NT2/D1 (cell line): ENCODE results near the gene CLEC11A.

Experiments
- DNase-seq: peaks from one replicate; pipeline ENCODE4 v3.0.0-alpha.2; 2011; ENCODE audit warnings: low read depth, low spot score
- H3K27me3 ChIP-seq: 2 replicates; pipeline ENCODE4 v1.6.0; 2011; ENCODE audit warnings: mild to moderate bottlenecking; ENCODE audit not compliant: insufficient read length, insufficient read depth
- H3K36me3 ChIP-seq: 2 replicates; pipeline ENCODE4 v1.6.1; 2011; ENCODE audit warnings: mild to moderate bottlenecking, low read length, mixed read lengths; ENCODE audit not compliant: insufficient read depth, insufficient read length
- H3K4me1 ChIP-seq: 2 replicates; pipeline ENCODE4 v1.5.1; 2011; ENCODE audit not compliant: insufficient read depth, insufficient read length
- H3K4me3 ChIP-seq: 2 replicates; pipeline ENCODE4 v1.5.1; 2011; ENCODE audit warnings: low read depth; ENCODE audit not compliant: insufficient read length
- H3K9ac ChIP-seq: 2 replicates; pipeline ENCODE4 v1.6.0; 2011; ENCODE audit warnings: low read depth; ENCODE audit not compliant: insufficient read length
- H3K9me3 ChIP-seq: 2 replicates; pipeline ENCODE4 v1.5.1; 2011; ENCODE audit warnings: mild to moderate bottlenecking, low read length; ENCODE audit not compliant: insufficient read depth
- SUZ12 ChIP-seq: IDR thresholded peaks from 2 replicates; pipeline ENCODE4 v1.6.1; 2011; ENCODE audit not compliant: insufficient read length, insufficient read depth; ENCODE audit errors: extremely low read depth
- YY1 ChIP-seq: IDR thresholded peaks from 2 replicates; pipeline ENCODE4 v1.6.1; 2011; ENCODE audit not compliant: insufficient read length, insufficient read depth
- ZNF274 ChIP-seq: IDR thresholded peaks from 2 replicates; pipeline ENCODE4 v1.6.1; 2011; ENCODE audit warnings: mild to moderate bottlenecking, low read depth, low read length

The CLEC11A gene

GRCh38 chr19:50725218-50725910, 2.2 kb downstream of the CLEC11A start:
- H3K36me3 ChIP-seq: peaks cover 10% of the 10 kb centered on the region
- DNase-seq: no peak
- H3K9me3 ChIP-seq: no peaks in the 10 kb centered on the region
- H3K9ac ChIP-seq: peak overlapping the region; percentile 93
- H3K4me3 ChIP-seq: peak overlapping the region; percentile 88
- TF ChIP-seq ZNF274 (no peak), YY1 (no peak)
- peaks cover 20% of the 10 kb centered on the region for H3K27me3 ChIP-seq
- peaks cover 18% of the 10 kb centered on the region for H3K4me1 ChIP-seq

DNA sequence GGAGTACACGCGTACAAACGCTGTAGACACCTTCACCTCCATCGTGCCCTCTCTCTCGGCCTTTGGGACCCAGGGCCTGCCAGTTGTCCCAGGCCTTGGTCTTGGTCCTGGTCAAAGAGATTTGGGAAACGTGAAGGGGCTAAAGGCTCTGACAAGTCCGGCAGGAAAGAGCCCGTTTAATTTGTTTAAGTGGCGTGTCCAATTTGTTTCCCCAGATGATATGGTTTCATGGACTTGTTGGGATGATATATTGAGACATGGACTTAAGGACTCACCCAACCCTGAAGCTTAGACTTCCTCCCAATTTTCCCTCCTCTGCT, 2.7 kb downstream of the CLEC11A start:
- peaks cover 16% of the 10 kb centered on the region for H3K27me3 ChIP-seq
- no peaks in the 10 kb centered on the region for H3K9me3 ChIP-seq
- TF ChIP-seq ZNF274 (no peak), SUZ12 (no peak), YY1 (no peak)
- H3K36me3 ChIP-seq: peaks cover 10% of the 10 kb centered on the region
- peaks cover 15% of the 10 kb centered on the region for H3K4me1 ChIP-seq
- peak overlapping the region; percentile 93 for H3K9ac ChIP-seq
- peak overlapping the region; percentile 88 for H3K4me3 ChIP-seq
- DNase-seq: no peak

DNA sequence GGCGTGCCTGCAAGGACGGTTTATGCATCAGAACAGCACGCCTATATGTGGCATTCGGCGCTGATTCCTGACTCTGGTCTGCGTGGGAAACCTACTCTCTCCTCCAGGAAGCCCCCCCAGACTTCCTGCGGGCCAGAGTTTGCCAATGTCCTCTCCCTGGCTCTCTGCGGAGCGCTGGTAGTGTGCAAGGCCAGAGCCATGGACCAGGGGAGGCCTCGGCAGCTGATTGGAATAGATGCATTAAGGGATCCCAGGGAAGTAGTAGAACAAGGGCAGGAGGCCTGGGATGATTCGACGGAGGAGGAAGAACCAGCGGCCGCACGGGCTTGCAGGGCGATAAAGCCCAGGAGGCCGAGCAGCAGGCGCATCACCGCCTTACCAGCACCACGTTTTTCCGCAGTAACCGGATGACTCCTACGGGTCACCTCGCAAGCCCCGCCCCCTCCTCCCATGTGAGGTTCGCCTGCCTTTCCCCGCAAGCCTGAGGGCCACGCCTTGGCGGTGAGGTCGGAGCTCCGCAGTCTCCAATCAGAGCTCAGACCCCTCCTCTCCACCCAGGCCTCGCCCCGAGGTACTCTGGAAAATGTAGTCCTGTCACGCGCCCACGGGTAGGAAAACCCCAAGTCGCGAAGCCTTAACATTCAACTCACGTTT, 5.0 kb downstream of the CLEC11A start:
- Histone ChIP-seq H3K9ac (peak overlapping the region; percentile 70), H3K9me3 (no peaks in the 10 kb centered on the region), H3K36me3 (peaks cover 10% of the 10 kb centered on the region), H3K27me3 (peaks cover 9% of the 10 kb centered on the region), H3K4me3 (peak overlapping the region; percentile 9), H3K4me1 (peaks cover 12% of the 10 kb centered on the region)
- TF ChIP-seq SUZ12: no peak
- TF ChIP-seq ZNF274: no peak
- TF ChIP-seq YY1: no peak
- DNase-seq: peak; percentile 89

GRCh38 chr19:50729894-50730293, 6.7 kb downstream of the CLEC11A start:
- H3K27me3 ChIP-seq: no peaks in the 10 kb centered on the region
- DNase-seq: no peak
- peaks cover 10% of the 10 kb centered on the region for H3K4me1 ChIP-seq
- H3K4me3 ChIP-seq: no peak overlapping the region
- peaks cover 10% of the 10 kb centered on the region for H3K36me3 ChIP-seq
- no peaks in the 10 kb centered on the region for H3K9me3 ChIP-seq
- TF ChIP-seq ZNF274 (no peak), SUZ12 (no peak), YY1 (no peak)
- no peak overlapping the region for H3K9ac ChIP-seq

DNA sequence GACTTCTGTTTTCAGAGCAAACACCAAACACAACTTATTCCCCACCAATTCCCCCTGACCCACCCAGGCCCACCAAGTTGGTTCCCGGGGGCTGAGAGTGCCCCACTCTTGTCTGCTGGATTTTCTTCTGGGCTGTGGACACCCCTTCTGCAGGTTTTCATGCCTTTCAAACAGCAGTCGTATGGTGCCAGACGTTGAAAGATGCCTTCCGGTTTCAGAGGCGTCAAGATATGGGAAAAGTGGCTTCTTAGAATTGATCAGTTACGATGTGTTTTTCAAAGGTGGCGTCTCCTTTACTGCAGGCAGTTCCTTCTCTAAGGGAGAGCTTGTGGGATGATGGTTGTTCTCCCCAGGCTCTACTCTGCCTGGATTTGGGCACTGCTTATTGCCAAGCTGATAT, 12.7 kb downstream of the CLEC11A start:
- TF ChIP-seq YY1 (no peak), SUZ12 (no peak), ZNF274 (no peak)
- no peaks in the 10 kb centered on the region for H3K27me3 ChIP-seq
- H3K4me1 ChIP-seq: no peaks in the 10 kb centered on the region

GRCh38 chr19:50736338-50736737, 13.2 kb downstream of the CLEC11A start:
- Histone ChIP-seq H3K4me1 (no peaks in the 10 kb centered on the region), H3K9ac (no peak overlapping the region), H3K27me3 (no peaks in the 10 kb centered on the region), H3K4me3 (no peak overlapping the region), H3K36me3 (no peaks in the 10 kb centered on the region), H3K9me3 (no peaks in the 10 kb centered on the region)
- TF ChIP-seq SUZ12 (no peak), ZNF274 (no peak), YY1 (no peak)
- no peak for DNase-seq

More for the DNA sequence above, 12.7 kb downstream of the CLEC11A start:
- Histone ChIP-seq H3K36me3 (no peaks in the 10 kb centered on the region), H3K9ac (no peak overlapping the region), H3K9me3 (no peaks in the 10 kb centered on the region), H3K4me3 (no peak overlapping the region)
- DNase-seq: no peak

DNA sequence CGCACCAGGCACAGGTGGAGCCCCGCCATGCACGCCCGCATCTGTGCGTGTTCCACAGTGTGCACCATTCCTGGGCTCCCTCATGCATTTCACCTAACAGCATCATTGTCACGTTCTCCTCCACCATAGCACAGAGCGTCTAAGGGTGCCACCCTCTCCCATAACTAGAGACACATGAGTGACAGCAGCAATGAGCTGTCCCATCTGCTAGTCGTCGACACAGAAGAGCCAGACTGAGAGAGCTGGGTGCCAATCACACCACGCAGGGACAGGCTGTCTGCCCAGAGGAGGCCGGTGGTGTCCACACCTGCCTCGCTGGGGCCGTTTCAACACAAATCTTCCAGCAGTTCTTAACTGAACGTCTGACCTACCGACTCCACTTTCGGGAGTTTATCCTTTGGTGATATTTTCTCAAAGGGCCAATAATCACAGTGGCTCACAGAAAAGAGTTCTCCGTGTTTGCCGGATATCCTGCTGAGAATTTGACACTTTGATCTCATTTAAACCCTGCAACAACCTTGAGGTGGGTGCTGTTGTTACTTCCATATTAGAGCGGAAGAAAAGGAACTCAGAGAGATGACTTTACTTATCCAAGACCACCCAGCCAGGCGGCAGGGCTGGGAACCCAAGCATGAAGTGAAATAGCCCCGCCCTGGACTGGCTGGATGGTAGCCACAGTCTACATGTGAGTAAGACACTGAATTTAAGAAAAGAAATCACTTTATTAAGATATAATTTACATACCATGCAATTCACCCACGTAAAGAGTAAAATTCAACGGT, 16.2 kb downstream of the CLEC11A start:
- no peaks in the 10 kb centered on the region for H3K9me3 ChIP-seq
- no peak for TF ChIP-seq ZNF274
- TF ChIP-seq SUZ12: no peak
- TF ChIP-seq YY1: no peak
- no peak overlapping the region for H3K4me3 ChIP-seq
- H3K27me3 ChIP-seq: no peaks in the 10 kb centered on the region
- no peak overlapping the region for H3K9ac ChIP-seq
- DNase-seq: no peak
- H3K4me1 ChIP-seq: no peaks in the 10 kb centered on the region
- H3K36me3 ChIP-seq: no peaks in the 10 kb centered on the region
